Heart left ventricle (tissue), 16 donors: ENCODE measurements around the gene LRBA. TPM values are rescaled to one million over a fixed set of nuclear protein-coding genes. Genes with fewer than 3 reads are reported as not detected.

ENCODE experiments used
- ATAC-seq, 4 donors: fragments of 200-7000 bp; cut with Tn5 transposase; one replicate each; pipeline ENCODE4 v1.9.1; 2020 to 2022; ENCODE audit warnings: moderate library complexity in 4 of 4, mild to moderate bottlenecking in 3 of 4, moderate number of reproducible peaks in 1 of 4
- DNase-seq, 5 donors: peaks; one replicate each; pipeline ENCODE4 v3.0.0-alpha.2; 2020
- H3K27ac ChIP-seq, 12 donors: fragments of 200-600 bp; sonication (generic) in 4 of 12; one replicate each; pipeline versions ENCODE4 v1.5.0 to v1.8.0; 2016 to 2022; ENCODE audit warnings: mild to moderate bottlenecking in 2 of 12
- H3K27me3 ChIP-seq, 9 donors: fragments of 200-600 bp; sonication (generic) in 2 of 9; one replicate each; pipeline versions ENCODE4 v1.5.1 to v1.8.0; 2016 to 2022; ENCODE audit warnings: mild to moderate bottlenecking in 3 of 9
- H3K36me3 ChIP-seq, 9 donors: fragments of 200-600 bp; sonication (generic) in 2 of 9; one replicate each; pipeline versions ENCODE4 v1.5.0 to v1.8.0; 2018 to 2022; ENCODE audit warnings: mild to moderate bottlenecking in 2 of 9
- H3K4me1 ChIP-seq, 12 donors: fragments of 200-600 bp; sonication (generic) in 4 of 12; one replicate each; pipeline versions ENCODE4 v1.5.0 to v1.8.0; 2016 to 2022; ENCODE audit warnings: mild to moderate bottlenecking in 3 of 12
- H3K4me3 ChIP-seq, 12 donors: fragments of 200-600 bp; sonication (generic) in 4 of 12; one replicate each; pipeline versions ENCODE4 v1.5.0 to v1.8.0; 2017 to 2022; ENCODE audit warnings: mild to moderate bottlenecking in 9 of 12, moderate library complexity in 4 of 12
- H3K9me3 ChIP-seq, 12 donors: fragments of 200-600 bp; sonication (generic) in 4 of 12; one replicate each; pipeline versions ENCODE4 v1.5.0 to v1.8.0; 2016 to 2022; ENCODE audit warnings: mild to moderate bottlenecking in 1 of 12
- CTCF ChIP-seq, 12 donors: fragments of 200-600 bp; sonication (generic) in 4 of 12; IDR thresholded peaks; one replicate each; pipeline versions ENCODE4 v1.5.0 to v1.8.0; 2018 to 2022; ENCODE audit warnings: antibody characterized with exemption in 12 of 12, mild to moderate bottlenecking in 5 of 12
- POLR2A ChIP-seq, 2 donors: fragments of 450-650 bp; IDR thresholded peaks; one replicate each; pipeline ENCODE4 v1.6.1; 2017; ENCODE audit warnings: antibody characterized with exemption in 2 of 2, mild to moderate bottlenecking in 2 of 2, moderate library complexity in 2 of 2
- WGBS, 4 donors: extraction: QIAGEN DNeasy Blood & Tissue Kit in 2 of 4; methylation state at CpG; one replicate each; pipeline versions ENCODE4 v1.1.5 to v1.1.7; 2013 to 2018; 5-methylcytosine and 5-hydroxymethylcytosine counted together
- intact Hi-C, 10 donors: fragments of 100-400 bp; cut with DNase I; formaldehyde crosslinking; loops; one replicate each; pipeline versions ENCODE4 v1.11.1 to v1.14.2; 2022
- polyA plus RNA-seq, 2 donors: library from polyadenylated mRNA; stranded (reverse); fragments of 200-250 nt; gene quantifications; one replicate each; pipeline ENCODE4 v1.2.3, GENCODE V29; 2013
- total RNA-seq, 9 donors: library from RNA; depleted of rRNA in 2 of 9; stranded (reverse); fragments of >200 nt in 2 of 9; fragmentation: NEBNext Ultra II Directional in 3 of 9; extraction: Animal tissue kit (Norgen Biotek cat#: 25700) in 3 of 9; gene quantifications; one replicate each; pipeline versions ENCODE4 v1.1.0 to v1.2.4, GENCODE V29; 2016 to 2023
- donor health status: ischemic (EF 13 %, LVEDD 7.1; RV severe dilation, severe dysfunction).
- donor health status: healthy with polysubstance abuse.
- donor health status: DM: no; HTN: yes; CAD: no.
- donor health status: DM: no; HTN: no; CAD: no.
- donor health status: ischemic (EF 25% LVEDD 6.9; RV normal size, moderate dysfunction).
- donor health status: ischemic (EF 25% LVEDD 5.7; RV mildly dilated, moderate dysfunction).
- donor health status: healthy.
- donor health status: DM: yes; HTN: yes; CAD: no.
- donor health status: ischemic (EF 35%, LVEDD 5.7; RV mildly dilated, moderate dysfunction).
- donor health status: nonischemic (EF 11% LVEDD 7.7; RV severe dilation, severe dysfunction).
- donor health status: DM: yes; HTN: yes; CAD: no.
- donor health status: PGD.
- donor health status: ischemic (EF 29% LVEDD 5.4; RV normal size, mild dysfunction).
- donor health status: nonischemic (EF 23%, LVEDD 6.1; RV moderate dilation, normal function).

Gene LRBA
- total and polyA plus RNA-seq, 11 donors, result 6.5 to 35.1 (median 22.6) TPM

- DNase-seq (no peak), ATAC-seq (no peak)
- 64 to 72% (median 66%) methylated on average over 5 of the region's 5 CpGs for WGBS, 4 donors
- peaks cover 0 to 10% (median 0%) of the 10 kb centered on the region in 12 donors for H3K4me1 ChIP-seq
- peaks cover 0 to 5% (median 0%) of the 10 kb centered on the region in 9 donors for H3K36me3 ChIP-seq
- no peak for TF ChIP-seq CTCF (IDR thresholded peaks at IDR 0.05)
- no peak for TF ChIP-seq POLR2A (IDR thresholded peaks at IDR 0.05)
- intact Hi-C loops, result no loop called here
- no peaks in the 10 kb centered on the region for H3K27me3 ChIP-seq
- no peak overlapping the region for H3K4me3 ChIP-seq
- no peak overlapping the region for H3K27ac ChIP-seq
- no peaks in the 10 kb centered on the region for H3K9me3 ChIP-seq
Observed at GRCh38 chr4:150773729-150774449, 241.2 kb downstream of the LRBA start.

GRCh38 chr4:150773032-150773431 lies 242.1 kb downstream of the LRBA start:
- Histone ChIP-seq H3K27me3 (no peaks in the 10 kb centered on the region), H3K27ac (no peak overlapping the region), H3K9me3 (no peaks in the 10 kb centered on the region), H3K4me1 (peaks cover 0 to 10% (median 0%) of the 10 kb centered on the region in 12 donors), H3K4me3 (no peak overlapping the region), H3K36me3 (peaks cover 0 to 5% (median 0%) of the 10 kb centered on the region in 9 donors)
- DNase-seq, result no peak
- no peak for TF ChIP-seq CTCF (IDR thresholded peaks at IDR 0.05)
- TF ChIP-seq POLR2A (IDR thresholded peaks at IDR 0.05), result no peak
- ATAC-seq, result no peak
- intact Hi-C loops, result no loop called here
- 89 to 92% (median 91%) methylated on average over 4 of the region's 4 CpGs for WGBS, 4 donors

- H3K4me1 ChIP-seq, result peaks cover 0 to 10% (median 0%) of the 10 kb centered on the region in 12 donors
- no peak overlapping the region for H3K4me3 ChIP-seq
- 94 to 95% (median 95%) methylated on average over 1 of the region's 1 CpG for WGBS, 4 donors
- DNase-seq (no peak), ATAC-seq (no peak)
- H3K36me3 ChIP-seq, result peaks cover 0 to 5% (median 0%) of the 10 kb centered on the region in 9 donors
- no peak for TF ChIP-seq POLR2A (IDR thresholded peaks at IDR 0.05)
- no peak for TF ChIP-seq CTCF (IDR thresholded peaks at IDR 0.05)
- no peaks in the 10 kb centered on the region for H3K27me3 ChIP-seq
- H3K27ac ChIP-seq, result no peak overlapping the region
- no peaks in the 10 kb centered on the region for H3K9me3 ChIP-seq
- intact Hi-C loops, result no loop called here
Observed at GRCh38 chr4:150771382-150771781, 243.7 kb downstream of the LRBA start.

GRCh38 chr4:150769845-150770244 lies 245.2 kb downstream of the LRBA start:
- intact Hi-C loops, result no loop called here
- Histone ChIP-seq H3K27me3 (no peaks in the 10 kb centered on the region), H3K9me3 (no peaks in the 10 kb centered on the region), H3K4me1 (peaks cover 0 to 10% (median 0%) of the 10 kb centered on the region in 12 donors), H3K27ac (no peak overlapping the region), H3K4me3 (no peak overlapping the region), H3K36me3 (peaks cover 0 to 5% (median 0%) of the 10 kb centered on the region in 9 donors)
- TF ChIP-seq POLR2A (IDR thresholded peaks at IDR 0.05), result no peak
- no peak for TF ChIP-seq CTCF (IDR thresholded peaks at IDR 0.05)
- DNase-seq (no peak), ATAC-seq (no peak)
- 83 to 94% (median 90%) methylated on average over 4 of the region's 4 CpGs for WGBS, 4 donors
